Measurements from ENCODE around the gene KTN1.

DNA sequence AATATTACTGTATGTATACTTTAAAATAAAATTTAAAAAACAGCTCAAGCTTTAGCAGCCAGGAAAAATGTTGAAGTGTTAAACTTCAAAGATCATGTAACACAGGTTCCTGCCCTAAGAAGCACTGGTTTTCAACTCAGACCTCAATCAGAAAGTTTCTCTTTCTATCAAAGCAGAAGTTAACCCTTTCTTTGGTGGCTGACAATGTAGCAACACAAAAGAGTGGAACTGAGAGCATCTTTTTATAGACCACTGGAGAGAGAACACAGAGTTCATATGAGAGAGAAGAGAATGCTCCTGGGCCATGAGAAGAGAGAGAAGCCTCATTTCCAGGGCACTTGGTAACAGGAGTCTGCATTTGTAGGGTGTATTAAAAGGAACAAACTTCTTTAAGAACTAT lies 42.2 kb upstream of the KTN1 start:
- TF ChIP-seq, protein P1, sequence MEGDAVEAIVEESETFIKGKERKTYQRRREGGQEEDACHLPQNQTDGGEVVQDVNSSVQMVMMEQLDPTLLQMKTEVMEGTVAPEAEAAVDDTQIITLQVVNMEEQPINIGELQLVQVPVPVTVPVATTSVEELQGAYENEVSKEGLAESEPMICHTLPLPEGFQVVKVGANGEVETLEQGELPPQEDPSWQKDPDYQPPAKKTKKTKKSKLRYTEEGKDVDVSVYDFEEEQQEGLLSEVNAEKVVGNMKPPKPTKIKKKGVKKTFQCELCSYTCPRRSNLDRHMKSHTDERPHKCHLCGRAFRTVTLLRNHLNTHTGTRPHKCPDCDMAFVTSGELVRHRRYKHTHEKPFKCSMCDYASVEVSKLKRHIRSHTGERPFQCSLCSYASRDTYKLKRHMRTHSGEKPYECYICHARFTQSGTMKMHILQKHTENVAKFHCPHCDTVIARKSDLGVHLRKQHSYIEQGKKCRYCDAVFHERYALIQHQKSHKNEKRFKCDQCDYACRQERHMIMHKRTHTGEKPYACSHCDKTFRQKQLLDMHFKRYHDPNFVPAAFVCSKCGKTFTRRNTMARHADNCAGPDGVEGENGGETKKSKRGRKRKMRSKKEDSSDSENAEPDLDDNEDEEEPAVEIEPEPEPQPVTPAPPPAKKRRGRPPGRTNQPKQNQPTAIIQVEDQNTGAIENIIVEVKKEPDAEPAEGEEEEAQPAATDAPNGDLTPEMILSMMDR (IDR thresholded peaks at IDR 0.05): no peak
- TF ChIP-seq E2F5 (CRISPR knock-in tag; IDR thresholded peaks at IDR 0.05): no peak
- no peak for TF ChIP-seq CREB1 (CRISPR knock-in tag; IDR thresholded peaks at IDR 0.05)
- TF ChIP-seq, protein P2, sequence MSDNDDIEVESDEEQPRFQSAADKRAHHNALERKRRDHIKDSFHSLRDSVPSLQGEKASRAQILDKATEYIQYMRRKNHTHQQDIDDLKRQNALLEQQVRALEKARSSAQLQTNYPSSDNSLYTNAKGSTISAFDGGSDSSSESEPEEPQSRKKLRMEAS (CRISPR knock-in tag; IDR thresholded peaks at IDR 0.05): no peak
- no peak for TF ChIP-seq JUN (CRISPR knock-in tag; IDR thresholded peaks at IDR 0.05)
- TF ChIP-seq, protein P3, sequence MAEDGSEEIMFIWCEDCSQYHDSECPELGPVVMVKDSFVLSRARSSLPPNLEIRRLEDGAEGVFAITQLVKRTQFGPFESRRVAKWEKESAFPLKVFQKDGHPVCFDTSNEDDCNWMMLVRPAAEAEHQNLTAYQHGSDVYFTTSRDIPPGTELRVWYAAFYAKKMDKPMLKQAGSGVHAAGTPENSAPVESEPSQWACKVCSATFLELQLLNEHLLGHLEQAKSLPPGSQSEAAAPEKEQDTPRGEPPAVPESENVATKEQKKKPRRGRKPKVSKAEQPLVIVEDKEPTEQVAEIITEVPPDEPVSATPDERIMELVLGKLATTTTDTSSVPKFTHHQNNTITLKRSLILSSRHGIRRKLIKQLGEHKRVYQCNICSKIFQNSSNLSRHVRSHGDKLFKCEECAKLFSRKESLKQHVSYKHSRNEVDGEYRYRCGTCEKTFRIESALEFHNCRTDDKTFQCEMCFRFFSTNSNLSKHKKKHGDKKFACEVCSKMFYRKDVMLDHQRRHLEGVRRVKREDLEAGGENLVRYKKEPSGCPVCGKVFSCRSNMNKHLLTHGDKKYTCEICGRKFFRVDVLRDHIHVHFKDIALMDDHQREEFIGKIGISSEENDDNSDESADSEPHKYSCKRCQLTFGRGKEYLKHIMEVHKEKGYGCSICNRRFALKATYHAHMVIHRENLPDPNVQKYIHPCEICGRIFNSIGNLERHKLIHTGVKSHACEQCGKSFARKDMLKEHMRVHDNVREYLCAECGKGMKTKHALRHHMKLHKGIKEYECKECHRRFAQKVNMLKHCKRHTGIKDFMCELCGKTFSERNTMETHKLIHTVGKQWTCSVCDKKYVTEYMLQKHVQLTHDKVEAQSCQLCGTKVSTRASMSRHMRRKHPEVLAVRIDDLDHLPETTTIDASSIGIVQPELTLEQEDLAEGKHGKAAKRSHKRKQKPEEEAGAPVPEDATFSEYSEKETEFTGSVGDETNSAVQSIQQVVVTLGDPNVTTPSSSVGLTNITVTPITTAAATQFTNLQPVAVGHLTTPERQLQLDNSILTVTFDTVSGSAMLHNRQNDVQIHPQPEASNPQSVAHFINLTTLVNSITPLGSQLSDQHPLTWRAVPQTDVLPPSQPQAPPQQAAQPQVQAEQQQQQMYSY (CRISPR knock-in tag; IDR thresholded peaks at IDR 0.05): no peak
- TF ChIP-seq OVOL2 (CRISPR knock-in tag; IDR thresholded peaks at IDR 0.05; ENCODE audit: borderline replicate concordance): no peak
